A172 (cell line): ENCODE measurements around the gene OR51E1. TPM values are rescaled to one million over a fixed set of nuclear protein-coding genes. Genes with fewer than 3 reads are reported as not detected.

Experiments used
- total RNA-seq: library from RNA; depleted of rRNA; stranded (reverse); fragments of >200 nt; shearing (Covaris generic); gene quantifications from 2 replicates; pipeline ENCODE4 v1.2.3, GENCODE V29; 2014; rRNA removed

OR51E1 gene
- total RNA-seq, 1 experiment from 2014 or later: not detected

Other genes starting within 250 kb of the OR51E1 start
- not detected in 2 replicates for gene OR52K2, start 194.7 kb upstream of the OR51E1 start, total RNA-seq
- not detected in 2 replicates for gene OR52K1, start 161.3 kb upstream of the OR51E1 start, total RNA-seq
- gene OR52M1, start 98.8 kb upstream of the OR51E1 start, total RNA-seq: not detected in 2 replicates
- gene OR52I2, start 62.2 kb upstream of the OR51E1 start, total RNA-seq: not detected in 2 replicates
- not detected in 2 replicates for gene OR52I1, start 49.9 kb upstream of the OR51E1 start, total RNA-seq
- gene TRIM68, start 35.8 kb upstream of the OR51E1 start, total RNA-seq: 10.3 and 10.8 TPM in 2 replicates
- gene OR51D1, start 6.5 kb upstream of the OR51E1 start, total RNA-seq: not detected in 2 replicates
- gene OR51E2, start 53.9 kb downstream of the OR51E1 start, total RNA-seq: not detected in 2 replicates
- gene MMP26, start 60.8 kb downstream of the OR51E1 start, total RNA-seq: not detected in 2 replicates
- not detected in 2 replicates for gene OR51F1, start 126.0 kb downstream of the OR51E1 start, total RNA-seq
- gene OR52R1, start 160.4 kb downstream of the OR51E1 start, total RNA-seq: not detected in 2 replicates
- gene OR51F2, start 177.3 kb downstream of the OR51E1 start, total RNA-seq: not detected in 2 replicates
- gene OR51S1, start 205.2 kb downstream of the OR51E1 start, total RNA-seq: not detected in 2 replicates
- gene OR51T1, start 237.9 kb downstream of the OR51E1 start, total RNA-seq: not detected in 2 replicates